Glutamatergic neuron (in vitro differentiated cells): Measurements from ENCODE around the gene SIAE. TPM values are rescaled to one million over a fixed set of nuclear protein-coding genes. Genes with fewer than 3 reads are reported as not detected.
A peak's percentile ranks its signal among the peaks of the same experiment; 100 is the strongest.

ENCODE experiments used
- DNase-seq: peaks from one replicate; pipeline ENCODE4 v3.0.0; 2022
- H3K27ac Mint-ChIP-seq: one replicate; pipeline ENCODE4 v1.8.0; 2020; ENCODE audit warnings: mild to moderate bottlenecking, mixed read lengths, inconsistent platforms; ENCODE audit not compliant: unreplicated experiment
- H3K27me3 Mint-ChIP-seq: one replicate; pipeline ENCODE4 v1.8.0; 2020; ENCODE audit warnings: mild to moderate bottlenecking, moderate library complexity, mixed read lengths, inconsistent platforms; ENCODE audit not compliant: unreplicated experiment
- H3K36me3 Mint-ChIP-seq: one replicate; pipeline ENCODE4 v1.8.0; 2020; ENCODE audit warnings: mild to moderate bottlenecking, mixed read lengths, inconsistent platforms; ENCODE audit not compliant: unreplicated experiment
- H3K4me1 Mint-ChIP-seq: one replicate; pipeline ENCODE4 v1.8.0; 2020; ENCODE audit warnings: mild to moderate bottlenecking, low read depth, mixed read lengths, inconsistent platforms; ENCODE audit not compliant: unreplicated experiment
- H3K4me3 Mint-ChIP-seq: one replicate; pipeline ENCODE4 v1.8.0; 2020; ENCODE audit warnings: mild to moderate bottlenecking, mixed read lengths, inconsistent platforms; ENCODE audit not compliant: unreplicated experiment
- H3K9me3 Mint-ChIP-seq: one replicate; pipeline ENCODE4 v1.8.0; 2020; ENCODE audit warnings: mild to moderate bottlenecking, moderate library complexity, mixed read lengths, inconsistent platforms; ENCODE audit not compliant: unreplicated experiment
- CTCF ChIP-seq: fragments of 200-600 bp; sonication (generic); IDR thresholded peaks from one replicate; pipeline ENCODE4 v1.5.0; 2021; ENCODE audit not compliant: partially characterized antibody, unreplicated experiment
- total RNA-seq: library from RNA; stranded (reverse); fragmentation: NEBNext Ultra II Directional; extraction: Animal tissue kit (Norgen Biotek cat#: 25700); gene quantifications from one replicate; pipeline ENCODE4 v1.2.1, GENCODE V29; 2021; ENCODE audit not compliant: unreplicated experiment

SIAE gene
- total RNA-seq, 1 donor from 2014 or later = 4.5 TPM

GRCh38 chr11:124661553-124661952 is 12.0 kb downstream of the SIAE start:
- H3K27me3 Mint-ChIP-seq = peaks cover 1% of the 10 kb centered on the region
- H3K4me1 Mint-ChIP-seq = peaks cover 13% of the 10 kb centered on the region
- TF ChIP-seq CTCF = no peak
- no peak overlapping the region for H3K4me3 Mint-ChIP-seq
- no peak for DNase-seq
- no peaks in the 10 kb centered on the region for H3K36me3 Mint-ChIP-seq
- peaks cover 2% of the 10 kb centered on the region for H3K9me3 Mint-ChIP-seq
- no peak overlapping the region for H3K27ac Mint-ChIP-seq

GRCh38 chr11:124658986-124659385 is 14.6 kb downstream of the SIAE start:
- peaks cover 2% of the 10 kb centered on the region for H3K9me3 Mint-ChIP-seq
- H3K27me3 Mint-ChIP-seq = no peaks in the 10 kb centered on the region
- TF ChIP-seq CTCF = no peak
- no peak for DNase-seq
- peaks cover 13% of the 10 kb centered on the region for H3K4me1 Mint-ChIP-seq
- no peak overlapping the region for H3K4me3 Mint-ChIP-seq
- no peak overlapping the region for H3K27ac Mint-ChIP-seq
- no peaks in the 10 kb centered on the region for H3K36me3 Mint-ChIP-seq

GRCh38 chr11:124658501-124658900 is 15.0 kb downstream of the SIAE start:
- no peak overlapping the region for H3K27ac Mint-ChIP-seq

GRCh38 chr11:124657904-124658303 is 15.6 kb downstream of the SIAE start:
- Mint-ChIP-seq H3K27me3 (peaks cover 5% of the 10 kb centered on the region), H3K36me3 (no peaks in the 10 kb centered on the region), H3K9me3 (peaks cover 2% of the 10 kb centered on the region), H3K4me1 (peaks cover 13% of the 10 kb centered on the region), H3K27ac (no peak overlapping the region), H3K4me3 (no peak overlapping the region)
- DNase-seq = peak; percentile 22
- TF ChIP-seq CTCF = no peak

More at GRCh38 chr11:124658501-124658900, 15.0 kb downstream of the SIAE start:
- Mint-ChIP-seq H3K4me1 (peaks cover 13% of the 10 kb centered on the region), H3K9me3 (peaks cover 2% of the 10 kb centered on the region), H3K36me3 (no peaks in the 10 kb centered on the region), H3K27me3 (peaks cover under 1% of the 10 kb centered on the region), H3K4me3 (no peak overlapping the region)
- no peak for DNase-seq
- no peak for TF ChIP-seq CTCF

- no peak for TF ChIP-seq CTCF
- H3K4me1 Mint-ChIP-seq = peaks cover 13% of the 10 kb centered on the region
- H3K27ac Mint-ChIP-seq = no peak overlapping the region
- peak; percentile 65 for DNase-seq
- H3K4me3 Mint-ChIP-seq = no peak overlapping the region
- H3K9me3 Mint-ChIP-seq = peaks cover 2% of the 10 kb centered on the region
- H3K36me3 Mint-ChIP-seq = no peaks in the 10 kb centered on the region
- peaks cover 5% of the 10 kb centered on the region for H3K27me3 Mint-ChIP-seq
Measured at GRCh38 chr11:124656774-124657630, 16.5 kb downstream of the SIAE start.
